GM12875 (cell line): Measurements from ENCODE around the gene PPP2R1A.

ENCODE experiments used
- H3K4me3 ChIP-seq: one replicate; pipeline ENCODE4 v1.5.1; 2011; ENCODE audit warnings: low read depth, low read length, control low read depth
- CTCF ChIP-seq: IDR thresholded peaks from 2 replicates; pipeline ENCODE4 v1.5.1; 2011; ENCODE audit warnings: low read depth, mild to moderate bottlenecking, control low read depth, inconsistent platforms, low read length, moderate library complexity, borderline replicate concordance; ENCODE audit not compliant: insufficient read depth

PPP2R1A gene

GRCh38 chr19:52216401-52216800 lies 26.5 kb downstream of the PPP2R1A start:
- no peak for TF ChIP-seq CTCF

GRCh38 chr19:52217576-52217975 lies 27.7 kb downstream of the PPP2R1A start:
- no peak overlapping the region for H3K4me3 ChIP-seq
- TF ChIP-seq CTCF: no peak

More at GRCh38 chr19:52216401-52216800, 26.5 kb downstream of the PPP2R1A start:
- no peak overlapping the region for H3K4me3 ChIP-seq

- no peak overlapping the region for H3K4me3 ChIP-seq
- no peak for TF ChIP-seq CTCF
Observed at GRCh38 chr19:52219611-52220010, 29.8 kb downstream of the PPP2R1A start.

- H3K4me3 ChIP-seq: no peak overlapping the region
- no peak for TF ChIP-seq CTCF
Observed at GRCh38 chr19:52221031-52221430, 31.2 kb downstream of the PPP2R1A start.

GRCh38 chr19:52221831-52222375 lies 32.1 kb downstream of the PPP2R1A start:
- H3K4me3 ChIP-seq: no peak overlapping the region
- TF ChIP-seq CTCF: no peak

GRCh38 chr19:52224211-52224610 lies 34.4 kb downstream of the PPP2R1A start:
- no peak for TF ChIP-seq CTCF
- H3K4me3 ChIP-seq: no peak overlapping the region

GRCh38 chr19:52226652-52227051 lies 36.8 kb downstream of the PPP2R1A start:
- no peak for TF ChIP-seq CTCF
- no peak overlapping the region for H3K4me3 ChIP-seq
